ENCODE measurements around the gene HBQ1.
"Not testable (repeated sequence)": the region's sequence is repeated elsewhere in the genome, so short reads cannot be mapped to it uniquely, and the experiment has no call there.

The HBQ1 gene

GRCh38 chr16:193441-193840 lies 13.2 kb downstream of the HBQ1 start:
- Histone ChIP-seq H3K9ac (ENCODE audit: low read length) (no peak overlapping the region), H3K27ac (ENCODE audit: low read depth, low read length) (no peak overlapping the region), H3K27me3 (ENCODE audit: control insufficient read depth in 1 of 2, insufficient read depth in 2 of 2, low read length in 2 of 2) (no peaks in the 10 kb centered on the region), H3K9me3 (ENCODE audit: low read length) (no peaks in the 10 kb centered on the region), H3K4me3 (ENCODE audit: low read depth in 1 of 2, low read length in 2 of 2) (no peak overlapping the region), H3K36me3 (ENCODE audit: insufficient read depth, low read length) (peaks cover 83% of the 10 kb centered on the region), H3K4me1 (ENCODE audit: insufficient read depth, low read length) (no peaks in the 10 kb centered on the region)

- H3K9ac ChIP-seq (ENCODE audit: low read length), result no peak overlapping the region
- no peak overlapping the region for H3K27ac ChIP-seq (ENCODE audit: low read depth, low read length)
- no peaks in the 10 kb centered on the region for H3K9me3 ChIP-seq (ENCODE audit: low read length)
- H3K4me3 ChIP-seq (ENCODE audit: low read depth in 1 of 2, low read length in 2 of 2), result no peak overlapping the region
- no peaks in the 10 kb centered on the region for H3K27me3 ChIP-seq (ENCODE audit: control insufficient read depth in 1 of 2, insufficient read depth in 2 of 2, low read length in 2 of 2)
- H3K4me1 ChIP-seq (ENCODE audit: insufficient read depth, low read length), result no peaks in the 10 kb centered on the region
- peaks cover 81% of the 10 kb centered on the region for H3K36me3 ChIP-seq (ENCODE audit: insufficient read depth, low read length)
Measured at GRCh38 chr16:194516-194915, 14.3 kb downstream of the HBQ1 start.

GRCh38 chr16:200388-200787 lies 20.1 kb downstream of the HBQ1 start:
- H3K27ac ChIP-seq (ENCODE audit: low read depth, low read length), result no peak overlapping the region
- H3K36me3 ChIP-seq (ENCODE audit: insufficient read depth, low read length), result peaks cover 67% of the 10 kb centered on the region
- no peak overlapping the region for H3K4me3 ChIP-seq (ENCODE audit: low read depth in 1 of 2, low read length in 2 of 2)
- no peak overlapping the region for H3K9ac ChIP-seq (ENCODE audit: low read length)
- H3K9me3 ChIP-seq (ENCODE audit: low read length), result no peaks in the 10 kb centered on the region
- no peaks in the 10 kb centered on the region for H3K27me3 ChIP-seq (ENCODE audit: control insufficient read depth in 1 of 2, insufficient read depth in 2 of 2, low read length in 2 of 2)
- no peaks in the 10 kb centered on the region for H3K4me1 ChIP-seq (ENCODE audit: insufficient read depth, low read length)

- Histone ChIP-seq H3K27me3 (ENCODE audit: control insufficient read depth in 1 of 2, insufficient read depth in 2 of 2, low read length in 2 of 2) (no peaks in the 10 kb centered on the region), H3K27ac (ENCODE audit: low read depth, low read length) (no peak overlapping the region), H3K9me3 (ENCODE audit: low read length) (no peaks in the 10 kb centered on the region), H3K4me3 (ENCODE audit: low read depth in 1 of 2, low read length in 2 of 2) (no peak overlapping the region), H3K36me3 (ENCODE audit: insufficient read depth, low read length) (peaks cover 62% of the 10 kb centered on the region), H3K4me1 (ENCODE audit: insufficient read depth, low read length) (no peaks in the 10 kb centered on the region), H3K9ac (ENCODE audit: low read length) (no peak overlapping the region)
Measured at GRCh38 chr16:203246-203645, 23.0 kb downstream of the HBQ1 start.

- H3K4me1 ChIP-seq (ENCODE audit: insufficient read depth, low read length); H3K9ac ChIP-seq (ENCODE audit: low read length); H3K27me3 ChIP-seq (ENCODE audit: control insufficient read depth in 1 of 2, insufficient read depth in 2 of 2, low read length in 2 of 2); H3K27ac ChIP-seq (ENCODE audit: low read depth, low read length); H3K4me3 ChIP-seq (ENCODE audit: low read depth in 1 of 2, low read length in 2 of 2); H3K9me3 ChIP-seq (ENCODE audit: low read length): not testable (repeated sequence)
- H3K36me3 ChIP-seq (ENCODE audit: insufficient read depth, low read length), result peaks cover 56% of the 10 kb centered on the region
Measured at GRCh38 chr16:204046-204445, 23.8 kb downstream of the HBQ1 start.

- H3K36me3 ChIP-seq (ENCODE audit: insufficient read depth, low read length), result peaks cover 53% of the 10 kb centered on the region
- H3K27me3 ChIP-seq (ENCODE audit: control insufficient read depth in 1 of 2, insufficient read depth in 2 of 2, low read length in 2 of 2); H3K4me1 ChIP-seq (ENCODE audit: insufficient read depth, low read length); H3K9me3 ChIP-seq (ENCODE audit: low read length); H3K4me3 ChIP-seq (ENCODE audit: low read depth in 1 of 2, low read length in 2 of 2); H3K9ac ChIP-seq (ENCODE audit: low read length); H3K27ac ChIP-seq (ENCODE audit: low read depth, low read length): not testable (repeated sequence)
Measured at GRCh38 chr16:209359-209758, 29.1 kb downstream of the HBQ1 start.

GRCh38 chr16:211631-212180 lies 31.4 kb downstream of the HBQ1 start:
- not testable (repeated sequence) for H3K9me3 ChIP-seq (ENCODE audit: low read length); H3K4me3 ChIP-seq (ENCODE audit: low read depth in 1 of 2, low read length in 2 of 2); H3K27me3 ChIP-seq (ENCODE audit: control insufficient read depth in 1 of 2, insufficient read depth in 2 of 2, low read length in 2 of 2); H3K27ac ChIP-seq (ENCODE audit: low read depth, low read length); H3K4me1 ChIP-seq (ENCODE audit: insufficient read depth, low read length); H3K9ac ChIP-seq (ENCODE audit: low read length)
- peaks cover 50% of the 10 kb centered on the region for H3K36me3 ChIP-seq (ENCODE audit: insufficient read depth, low read length)

- no peak overlapping the region for H3K9ac ChIP-seq (ENCODE audit: low read length)
- no peak overlapping the region for H3K4me3 ChIP-seq (ENCODE audit: low read depth in 1 of 2, low read length in 2 of 2)
- no peaks in the 10 kb centered on the region for H3K27me3 ChIP-seq (ENCODE audit: control insufficient read depth in 1 of 2, insufficient read depth in 2 of 2, low read length in 2 of 2)
- H3K27ac ChIP-seq (ENCODE audit: low read depth, low read length), result no peak overlapping the region
- H3K36me3 ChIP-seq (ENCODE audit: insufficient read depth, low read length), result peaks cover 56% of the 10 kb centered on the region
- no peaks in the 10 kb centered on the region for H3K4me1 ChIP-seq (ENCODE audit: insufficient read depth, low read length)
- no peaks in the 10 kb centered on the region for H3K9me3 ChIP-seq (ENCODE audit: low read length)
Measured at GRCh38 chr16:212999-213398, 32.7 kb downstream of the HBQ1 start.

- Histone ChIP-seq H3K4me3 (ENCODE audit: low read depth in 1 of 2, low read length in 2 of 2) (no peak overlapping the region), H3K9me3 (ENCODE audit: low read length) (no peaks in the 10 kb centered on the region), H3K9ac (ENCODE audit: low read length) (no peak overlapping the region), H3K36me3 (ENCODE audit: insufficient read depth, low read length) (peaks cover 45% of the 10 kb centered on the region), H3K27ac (ENCODE audit: low read depth, low read length) (no peak overlapping the region), H3K4me1 (ENCODE audit: insufficient read depth, low read length) (no peaks in the 10 kb centered on the region), H3K27me3 (ENCODE audit: control insufficient read depth in 1 of 2, insufficient read depth in 2 of 2, low read length in 2 of 2) (no peaks in the 10 kb centered on the region)
Measured at GRCh38 chr16:220021-220420, 39.8 kb downstream of the HBQ1 start.

- H3K4me3 ChIP-seq (ENCODE audit: low read depth in 1 of 2, low read length in 2 of 2), result peak overlapping the region; percentile 86 to 91
- no peaks in the 10 kb centered on the region for H3K9me3 ChIP-seq (ENCODE audit: low read length)
- H3K4me1 ChIP-seq (ENCODE audit: insufficient read depth, low read length), result peaks cover 17% of the 10 kb centered on the region
- H3K27ac ChIP-seq (ENCODE audit: low read depth, low read length), result peak overlapping the region; percentile 91
- peaks cover 36% of the 10 kb centered on the region for H3K36me3 ChIP-seq (ENCODE audit: insufficient read depth, low read length)
- H3K9ac ChIP-seq (ENCODE audit: low read length), result peak overlapping the region; percentile 88
- no peaks in the 10 kb centered on the region for H3K27me3 ChIP-seq (ENCODE audit: control insufficient read depth in 1 of 2, insufficient read depth in 2 of 2, low read length in 2 of 2)
Measured at GRCh38 chr16:228151-228851, 48.0 kb downstream of the HBQ1 start.

GRCh38 chr16:228852-229730 lies 48.8 kb downstream of the HBQ1 start, which contains the start of gene LUC7L:
Gene LUC7L (minus strand): TSS chr16:229449. CDS start chr16:229339, 110 bp downstream.
- no peaks in the 10 kb centered on the region for H3K27me3 ChIP-seq (ENCODE audit: control insufficient read depth in 1 of 2, insufficient read depth in 2 of 2, low read length in 2 of 2)
- H3K9me3 ChIP-seq (ENCODE audit: low read length), result no peaks in the 10 kb centered on the region
- peak within 1 kb of the TSS; percentile 86 to 91 for H3K4me3 ChIP-seq (ENCODE audit: low read depth in 1 of 2, low read length in 2 of 2)
- peaks cover 17% of the 10 kb centered on the region for H3K4me1 ChIP-seq (ENCODE audit: insufficient read depth, low read length)
- H3K9ac ChIP-seq (ENCODE audit: low read length), result peak within 1 kb of the TSS; percentile 88
- H3K36me3 ChIP-seq (ENCODE audit: insufficient read depth, low read length), result peaks cover 33% of the 10 kb centered on the region
- peak within 1 kb of the TSS; percentile 91 for H3K27ac ChIP-seq (ENCODE audit: low read depth, low read length)

All from muscle layer of colon (tissue), 2 donors.